GM18498 (cell line): ENCODE results near the gene XPNPEP1.
"Not testable (repeated sequence)": the region's sequence is repeated elsewhere in the genome, so short reads cannot be mapped to it uniquely, and the experiment has no call there.

Experiments used
- ATAC-seq: cut with Tn5 transposase; IDR thresholded peaks from one replicate; pipeline ENCODE4 v1.9.1; 2021; ENCODE audit warnings: mild to moderate bottlenecking, moderate library complexity; ENCODE audit not compliant: unreplicated experiment

Gene XPNPEP1

GRCh38 chr10:109924967-109925620 is 1.8 kb upstream of the XPNPEP1 start:
- ATAC-seq: no peak

DNA sequence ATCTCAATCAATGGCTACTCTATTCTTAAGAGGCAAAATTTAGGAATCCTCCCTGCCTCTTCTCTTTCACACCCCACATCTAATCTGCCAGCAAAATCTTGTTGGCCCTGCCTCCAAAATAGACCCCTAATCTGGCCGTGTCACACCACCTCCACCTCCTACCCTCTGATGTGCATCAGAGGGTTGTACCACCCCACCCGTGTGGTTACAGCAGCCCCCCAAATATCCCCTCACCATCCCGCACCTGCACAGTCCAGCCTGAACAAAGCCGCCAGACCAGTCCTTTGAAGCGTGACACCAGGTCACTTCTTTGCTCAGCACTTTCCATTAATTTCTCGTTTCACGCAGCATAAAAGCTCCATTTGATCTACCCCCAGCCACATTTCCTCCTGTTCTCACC is 776 bp upstream of the XPNPEP1 start:
- no peak for ATAC-seq

GRCh38 chr10:109922358-109922975 is 844 bp downstream of the XPNPEP1 start:
- no peak for ATAC-seq

DNA sequence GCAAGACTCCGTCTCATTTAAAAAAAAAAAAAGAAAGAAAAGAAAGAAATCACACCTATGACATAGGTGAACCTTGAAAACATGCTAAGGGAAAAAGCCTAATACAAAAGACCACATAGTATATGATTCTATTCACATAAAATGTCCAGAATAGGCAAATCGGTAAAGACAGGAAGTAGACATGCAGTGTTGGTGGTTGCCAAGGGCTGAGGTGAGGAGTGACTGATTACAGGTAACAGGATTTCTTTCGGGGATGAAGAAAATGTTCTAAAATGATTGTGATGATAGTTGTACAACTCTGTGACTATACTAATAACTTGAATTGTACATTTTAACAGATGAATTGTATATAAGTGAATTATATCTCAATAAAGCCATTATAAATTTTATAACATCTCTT is 3.3 kb downstream of the XPNPEP1 start:
- ATAC-seq: no peak

GRCh38 chr10:109919220-109919619 is 4.1 kb downstream of the XPNPEP1 start:
- ATAC-seq: no peak

DNA sequence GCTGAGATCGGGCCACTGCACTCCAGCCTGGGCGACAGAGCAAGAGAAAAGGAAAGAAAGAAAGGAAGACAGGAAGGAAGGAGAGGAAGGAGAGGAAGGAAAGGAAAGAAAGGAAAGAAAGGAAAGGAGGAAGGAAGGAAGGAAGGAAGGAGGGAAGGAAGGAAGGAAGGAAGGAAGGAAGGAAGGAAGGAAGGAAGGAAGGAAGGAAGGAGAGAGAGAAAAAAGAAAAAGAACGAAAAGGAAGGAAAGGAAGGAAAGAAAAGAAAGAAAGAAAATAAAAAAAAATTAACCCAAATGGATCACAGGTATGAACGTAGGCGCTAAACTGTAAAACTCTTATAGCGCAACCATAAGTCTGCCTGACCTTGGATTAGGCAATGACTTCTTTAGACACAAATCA is 4.6 kb downstream of the XPNPEP1 start:
- ATAC-seq: not testable (repeated sequence)

DNA sequence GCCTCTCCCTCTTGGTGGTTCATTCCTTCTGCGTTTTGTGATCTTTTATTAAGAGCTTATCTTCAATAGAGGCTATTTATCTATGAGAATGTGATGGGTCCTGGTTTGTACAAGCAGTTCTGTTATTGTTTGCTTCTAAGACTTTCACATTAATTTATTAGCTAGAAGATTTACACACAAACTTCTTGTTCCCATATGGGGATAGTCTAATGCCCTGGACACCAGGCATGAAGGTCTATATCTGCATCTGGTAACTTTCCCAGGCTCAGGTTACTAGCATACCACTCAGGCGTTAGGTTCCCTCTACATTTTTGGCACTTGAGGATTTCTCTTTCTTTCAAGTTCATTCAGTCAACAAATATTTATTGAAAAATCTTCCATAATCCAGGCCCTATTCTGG is 7.7 kb downstream of the XPNPEP1 start:
- no peak for ATAC-seq

DNA sequence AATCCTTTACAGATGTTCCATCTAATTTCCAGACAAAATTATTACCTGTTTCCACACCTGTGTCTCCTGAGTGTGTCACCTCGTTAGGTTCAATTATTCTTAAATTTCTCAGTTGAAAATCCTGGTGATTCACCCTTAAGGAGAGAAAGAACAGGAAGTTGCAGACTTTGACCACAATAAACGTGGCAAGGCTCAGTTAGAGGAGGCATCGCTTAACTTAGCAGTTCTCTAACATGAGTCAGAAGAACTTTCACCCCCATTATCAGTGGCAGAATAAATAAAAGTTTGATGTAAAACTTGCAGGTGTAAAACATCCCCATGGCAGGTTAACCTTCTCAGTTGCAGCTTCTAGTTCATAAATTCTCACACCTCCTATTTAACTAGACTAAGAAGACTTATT is 8.3 kb downstream of the XPNPEP1 start:
- peak; percentile 33 for ATAC-seq

GRCh38 chr10:109913306-109913892 is 9.9 kb downstream of the XPNPEP1 start:
- no peak for ATAC-seq

DNA sequence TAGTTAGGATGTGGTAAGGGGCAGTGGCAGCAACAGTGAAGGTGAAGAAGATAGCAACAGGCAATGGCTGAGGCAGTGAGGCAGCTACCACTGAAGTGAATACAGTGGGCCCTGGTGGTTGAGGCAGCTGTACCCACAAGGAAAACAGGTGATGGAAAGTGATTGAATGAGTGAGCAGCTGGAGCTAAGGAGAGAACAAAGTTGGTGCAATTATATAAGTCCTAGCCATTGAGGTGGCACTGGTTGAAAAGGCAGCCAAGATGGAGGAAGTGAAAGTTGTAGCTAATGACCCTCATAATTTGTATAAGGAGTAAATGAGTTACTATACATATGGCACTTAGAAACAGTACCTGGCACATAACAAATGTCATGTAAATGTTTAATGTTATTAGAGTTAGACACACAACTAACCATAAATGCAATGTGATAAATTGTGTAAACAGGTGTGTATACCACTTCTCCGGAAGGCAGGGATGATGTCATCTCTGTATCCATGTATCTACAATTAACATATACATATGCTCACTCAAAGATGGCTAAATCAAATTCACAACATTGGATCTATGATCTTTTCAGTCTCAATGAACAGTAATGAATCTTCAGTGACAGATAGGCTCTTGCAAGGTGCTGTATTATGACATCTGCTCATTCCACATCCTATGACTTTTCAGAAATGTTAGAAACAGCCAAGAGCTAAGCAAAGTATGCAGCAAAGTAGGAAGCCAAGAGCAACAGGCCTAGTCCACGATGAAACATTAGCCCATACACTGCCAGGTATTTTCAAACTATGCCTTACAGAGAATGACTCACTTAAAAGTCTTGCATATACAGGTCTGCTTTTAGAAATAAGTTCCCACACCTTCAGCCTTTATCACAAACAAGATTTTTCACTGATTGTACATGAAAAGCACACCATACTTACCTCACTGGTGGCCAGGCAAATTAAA is 10.7 kb downstream of the XPNPEP1 start:
- ATAC-seq: peak; percentile 79

DNA sequence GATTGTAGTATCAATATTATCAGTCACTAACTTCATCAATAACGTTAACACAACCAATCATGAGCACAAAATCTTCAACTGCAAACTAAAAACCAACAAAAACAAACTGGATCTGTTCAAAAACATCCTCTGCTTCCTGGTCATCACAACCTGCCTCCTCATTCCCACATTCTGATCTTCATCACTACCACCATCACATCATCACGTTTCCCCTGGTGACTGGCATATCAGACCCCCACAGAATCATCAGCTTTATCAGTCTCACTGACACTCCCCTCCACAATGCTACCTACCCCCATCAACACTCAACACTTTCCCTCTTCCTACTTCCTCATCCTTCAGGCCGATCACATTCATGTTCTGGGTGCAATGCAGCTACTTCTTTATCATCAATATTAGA is 11.4 kb downstream of the XPNPEP1 start:
- no peak for ATAC-seq

- no peak for ATAC-seq
These were observed 17.0 kb downstream of the XPNPEP1 start for GRCh38 chr10:109906316-109906715.

GRCh38 chr10:109904397-109904796 is 18.9 kb downstream of the XPNPEP1 start:
- ATAC-seq: no peak

DNA sequence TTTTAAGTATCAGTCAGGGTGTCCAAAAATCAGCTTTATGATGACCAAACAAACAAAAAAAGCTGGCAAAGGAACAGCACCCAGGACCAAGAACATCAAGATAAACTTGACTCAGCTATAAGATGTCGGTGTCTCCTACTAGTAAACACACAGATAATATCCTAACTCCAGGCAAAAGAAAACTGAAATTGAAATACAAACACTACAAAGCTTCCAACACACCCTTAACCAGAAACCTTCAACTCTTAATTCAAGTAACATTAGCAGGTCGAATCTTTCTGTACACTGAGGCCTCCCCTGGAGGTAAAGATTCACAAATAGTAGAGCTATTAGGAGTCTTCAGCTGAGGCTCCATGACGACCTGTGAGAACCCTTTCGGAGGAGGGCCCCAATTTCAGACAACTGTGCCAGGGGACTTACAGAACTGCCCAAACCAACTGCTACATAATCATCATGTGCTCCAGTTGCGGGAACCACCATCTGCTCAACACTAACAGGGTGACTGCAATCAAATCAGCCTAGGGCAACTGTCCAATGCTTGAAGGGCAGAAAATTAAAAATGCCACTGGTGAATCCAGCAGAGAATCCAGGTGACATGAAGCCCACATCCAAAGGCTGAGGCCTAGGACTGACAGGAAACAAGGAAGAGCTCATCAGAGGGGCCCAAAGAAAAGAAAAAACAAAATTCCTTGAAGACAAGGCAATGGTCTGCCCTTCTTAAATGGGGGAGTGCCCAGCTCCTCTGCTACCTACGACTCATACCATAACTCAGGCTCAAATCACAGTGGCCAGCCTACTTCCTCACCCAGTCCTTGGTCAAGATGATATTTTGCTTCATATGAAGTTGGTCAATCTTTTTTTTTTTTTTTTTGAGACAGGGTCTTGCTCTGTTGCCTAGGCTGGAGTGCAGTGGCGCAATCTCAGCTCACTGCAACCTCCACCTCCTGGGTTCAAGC is 20.0 kb downstream of the XPNPEP1 start:
- ATAC-seq: peak; percentile 60

DNA sequence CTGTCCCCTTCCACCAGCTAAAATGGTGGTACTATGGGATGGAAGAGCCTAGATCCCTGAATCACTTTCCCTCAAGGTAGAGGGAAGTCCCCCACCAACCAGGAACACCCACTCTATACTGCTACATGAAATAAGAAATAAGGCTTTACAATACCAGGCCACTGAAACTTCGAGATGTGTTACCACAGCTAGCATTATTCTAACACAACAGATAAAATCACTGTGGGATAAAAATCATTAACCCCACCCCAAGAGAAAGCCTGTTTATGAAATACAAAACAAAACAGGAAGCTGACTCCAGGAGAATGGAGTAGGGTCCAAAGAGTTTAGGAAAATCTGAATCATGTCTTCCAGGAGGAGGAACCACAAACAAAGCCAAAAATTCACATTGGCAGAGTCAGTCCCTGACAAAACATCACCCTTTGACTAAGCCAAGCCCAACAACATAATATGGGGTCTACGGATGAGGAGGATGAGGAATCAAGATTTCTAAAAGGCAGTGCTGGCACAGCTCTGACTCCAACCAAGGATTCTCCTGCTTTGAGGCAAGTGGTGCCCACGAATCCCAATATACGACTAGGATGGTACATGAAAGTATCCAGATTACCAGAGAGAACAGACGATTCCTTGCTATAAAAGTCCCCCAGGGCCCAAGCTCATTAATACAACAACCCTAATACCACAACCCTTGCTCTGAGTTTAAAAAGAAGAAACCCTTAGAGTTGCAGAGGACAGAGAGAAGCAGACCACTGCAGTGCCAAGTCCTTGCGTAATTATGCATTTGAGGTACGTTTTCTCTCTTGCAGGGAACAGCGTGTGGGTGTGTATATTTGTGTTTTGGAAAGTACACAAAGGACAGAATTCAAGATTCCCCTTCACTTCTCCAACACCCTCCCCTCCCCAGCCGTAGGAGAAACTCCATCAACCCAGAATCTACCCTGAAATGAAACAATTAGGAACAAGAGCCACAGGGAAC is 23.7 kb downstream of the XPNPEP1 start:
- no peak for ATAC-seq

- ATAC-seq: no peak
These were observed 24.5 kb downstream of the XPNPEP1 start for GRCh38 chr10:109898666-109899355.

DNA sequence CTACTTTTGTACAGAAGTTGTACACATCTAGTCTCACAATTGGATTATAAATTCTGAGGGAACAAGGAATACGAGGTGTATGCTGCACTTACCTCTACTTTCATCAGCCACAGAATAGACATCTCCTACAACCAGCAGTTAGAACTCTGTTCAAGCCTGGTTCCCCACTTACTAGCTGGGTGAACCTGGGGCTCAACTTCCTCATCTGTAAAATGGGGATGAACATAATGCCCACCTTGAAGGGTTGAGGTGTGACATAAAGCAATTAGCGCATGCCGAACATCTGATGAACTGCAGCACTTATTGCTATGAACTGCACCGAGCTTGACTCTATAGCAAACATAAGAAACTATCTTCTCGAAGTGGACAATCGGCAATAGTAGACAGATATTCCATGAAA is 25.3 kb downstream of the XPNPEP1 start:
- ATAC-seq: no peak

GRCh38 chr10:109895848-109896247 is 27.5 kb downstream of the XPNPEP1 start:
- no peak for ATAC-seq
